ENCODE measurements around the gene TENT4A.
A peak's percentile ranks its signal among the peaks of the same experiment; 100 is the strongest.

Gene TENT4A

GRCh38 chr5:6700685-6701355, 12.4 kb upstream of the TENT4A start:
- no peak for DNase-seq (ENCODE audit: low spot score)

GRCh38 chr5:6701491-6701890, 11.7 kb upstream of the TENT4A start:
- DNase-seq (ENCODE audit: low spot score) = no peak

- DNase-seq (ENCODE audit: low spot score) = no peak
These were observed 10.6 kb upstream of the TENT4A start for GRCh38 chr5:6702633-6703032.

DNA sequence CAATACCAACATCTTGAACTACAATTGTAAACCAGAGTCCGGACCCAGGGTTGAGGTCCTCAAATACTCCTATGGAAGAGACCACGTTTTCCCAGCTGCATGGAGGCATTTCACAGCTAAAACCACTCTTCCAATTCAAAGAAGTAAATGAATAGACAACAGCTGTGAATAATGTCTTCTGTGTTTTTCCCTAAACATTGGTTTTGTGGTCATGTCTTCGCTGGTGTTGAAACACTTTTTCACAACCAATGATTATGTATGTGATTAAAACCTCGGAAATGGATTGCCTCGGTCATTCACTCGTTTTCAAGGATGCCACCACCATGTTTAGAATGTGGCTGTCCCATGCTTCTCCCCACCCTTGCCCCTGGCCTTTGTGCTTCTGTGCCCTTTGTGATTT, 9.4 kb upstream of the TENT4A start:
- no peak for DNase-seq (ENCODE audit: low spot score)

GRCh38 chr5:6704361-6704851, 8.8 kb upstream of the TENT4A start:
- DNase-seq (ENCODE audit: low spot score) = no peak

DNA sequence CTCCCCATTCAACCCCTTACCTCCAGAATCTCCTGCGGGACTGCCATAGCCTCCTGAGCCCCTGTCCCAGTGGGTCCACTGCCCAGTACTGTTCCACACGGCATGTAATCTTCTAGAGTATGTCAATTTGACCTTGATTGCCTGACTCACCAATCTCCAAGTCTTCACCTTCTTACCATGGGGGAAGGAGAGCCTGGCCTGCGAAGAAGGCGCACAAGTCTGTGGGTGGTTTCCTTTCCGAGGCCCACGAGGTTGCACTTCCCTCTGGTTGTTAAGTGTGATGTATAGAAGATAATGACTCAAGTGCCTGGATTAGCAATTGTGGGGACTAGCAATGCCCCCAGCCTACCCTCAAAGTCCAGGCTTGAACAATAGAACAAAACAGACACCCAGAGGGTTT, 8.1 kb upstream of the TENT4A start:
- DNase-seq (ENCODE audit: low spot score) = no peak

DNA sequence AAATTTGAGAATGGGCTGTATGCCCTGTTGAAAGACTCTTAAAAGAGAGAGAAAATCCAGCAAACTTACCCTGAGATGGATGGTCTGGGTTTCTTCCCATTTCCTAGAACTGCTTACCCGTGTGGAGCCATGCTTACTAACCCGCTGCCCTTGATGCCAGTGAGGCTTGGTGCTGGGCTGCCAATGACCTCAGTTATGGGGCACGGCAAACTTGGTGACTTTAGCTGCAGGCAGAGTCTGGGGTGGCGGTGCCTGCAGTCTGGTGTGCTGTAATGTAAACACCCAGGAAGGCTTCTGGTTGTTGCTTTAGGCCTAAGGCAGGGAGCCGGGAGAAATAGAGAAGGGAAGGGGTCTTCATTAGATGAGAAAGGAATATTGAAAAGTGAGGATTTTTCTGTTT, 7.3 kb upstream of the TENT4A start:
- no peak for DNase-seq (ENCODE audit: low spot score)

GRCh38 chr5:6707852-6708251, 5.4 kb upstream of the TENT4A start:
- DNase-seq (ENCODE audit: low spot score) = peak; percentile 51

- DNase-seq (ENCODE audit: low spot score) = no peak
These were observed 4.4 kb upstream of the TENT4A start for GRCh38 chr5:6708814-6709213.

- no peak for DNase-seq (ENCODE audit: low spot score)
These were observed 3.2 kb upstream of the TENT4A start for GRCh38 chr5:6710070-6710469.

GRCh38 chr5:6710551-6711318, 2.5 kb upstream of the TENT4A start:
- no peak for DNase-seq (ENCODE audit: low spot score)

GRCh38 chr5:6711409-6712141, 1.7 kb upstream of the TENT4A start:
- DNase-seq (ENCODE audit: low spot score) = no peak

GRCh38 chr5:6712142-6712576, 1.1 kb upstream of the TENT4A start:
- DNase-seq (ENCODE audit: low spot score) = peak; percentile 77

- DNase-seq (ENCODE audit: low spot score) = peak; percentile 100
These were observed 507 bp upstream of the TENT4A start for GRCh38 chr5:6712577-6713273.

DNA sequence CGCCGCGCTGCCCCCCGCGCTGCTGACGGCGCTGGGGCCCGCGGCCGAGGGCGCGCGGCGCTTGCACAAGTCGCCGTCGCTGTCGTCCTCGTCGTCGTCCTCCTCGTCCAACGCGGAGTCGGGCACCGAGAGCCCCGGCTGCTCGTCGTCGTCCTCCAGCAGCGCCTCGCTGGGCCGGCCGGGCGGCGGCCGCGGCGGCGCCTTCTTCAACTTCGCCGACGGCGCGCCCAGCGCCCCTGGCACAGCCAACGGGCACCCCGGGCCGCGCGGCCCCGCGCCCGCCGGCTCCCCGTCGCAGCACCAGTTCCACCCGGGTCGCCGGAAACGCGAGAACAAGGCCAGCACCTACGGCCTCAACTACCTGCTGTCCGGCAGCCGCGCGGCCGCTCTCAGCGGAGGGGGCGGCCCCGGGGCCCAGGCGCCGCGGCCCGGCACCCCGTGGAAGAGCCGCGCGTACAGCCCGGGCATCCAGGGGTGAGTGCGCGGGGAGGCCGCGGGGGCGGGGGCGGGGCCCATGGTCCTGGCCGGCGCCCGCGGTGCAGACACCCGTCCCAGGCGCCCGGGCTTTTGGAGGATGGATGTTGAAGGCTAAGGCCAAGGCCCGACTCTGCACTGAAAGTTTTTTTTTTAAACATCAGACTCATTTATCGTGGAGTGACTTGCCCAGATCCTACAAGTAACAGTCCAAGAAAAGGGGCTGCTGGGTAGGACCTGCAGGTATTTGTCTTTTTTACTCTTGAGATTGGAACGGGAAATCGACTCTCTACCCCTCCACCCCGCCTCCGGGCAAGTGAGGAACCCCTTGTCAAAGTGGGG, 1.2 kb downstream of the TENT4A start:
- peak; percentile 59 for DNase-seq (ENCODE audit: low spot score)

- no peak for DNase-seq (ENCODE audit: low spot score)
These were observed 2.0 kb downstream of the TENT4A start for GRCh38 chr5:6715271-6715670.

GRCh38 chr5:6715758-6716628, 2.8 kb downstream of the TENT4A start:
- peak; percentile 61 for DNase-seq (ENCODE audit: low spot score)

- DNase-seq (ENCODE audit: low spot score) = peak; percentile 31
These were observed 3.5 kb downstream of the TENT4A start for GRCh38 chr5:6716629-6717149.

DNA sequence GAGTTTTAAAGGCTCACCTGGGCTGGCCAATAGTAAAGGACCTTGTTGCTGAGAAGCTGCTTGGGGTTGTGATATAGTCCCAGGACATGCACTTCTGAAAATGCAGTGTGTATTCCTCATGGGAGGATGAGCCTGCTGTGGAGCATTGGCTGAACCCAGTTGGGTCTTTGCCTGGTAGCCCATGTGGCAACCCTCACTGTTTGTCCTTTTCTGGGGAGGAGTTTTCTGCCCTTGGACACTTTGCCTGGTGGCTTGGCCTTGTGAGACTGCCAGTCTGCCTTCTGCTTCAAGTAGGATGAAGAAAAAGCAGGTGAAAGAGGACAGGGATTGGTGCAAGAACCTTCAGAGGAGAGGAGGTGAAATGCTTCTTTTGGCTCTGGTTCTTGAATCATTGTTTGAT, 4.0 kb downstream of the TENT4A start:
- DNase-seq (ENCODE audit: low spot score) = no peak

- DNase-seq (ENCODE audit: low spot score) = no peak
These were observed 4.5 kb downstream of the TENT4A start for GRCh38 chr5:6717687-6718086.
